OCI-LY1 (cell line): ENCODE measurements around the gene EEF1G.

Source experiments
- H2AFZ ChIP-seq: fragments of 200-600 bp; sonication (generic), shearing (Covaris generic); 2 replicates; pipeline ENCODE4 v1.6.0; 2014; ENCODE audit warnings: antibody characterized with exemption, mild to moderate bottlenecking, low read length
- H3F3A ChIP-seq: fragments of 200-600 bp; sonication (generic), shearing (Covaris generic); 2 replicates; pipeline ENCODE4 v1.6.0; 2014; ENCODE audit warnings: mild to moderate bottlenecking, antibody characterized with exemption, low read length, moderate library complexity; ENCODE audit not compliant: insufficient read depth
- H3K27ac ChIP-seq: fragments of 200-600 bp; sonication (generic); 2 replicates; pipeline ENCODE4 v1.5.1; 2014; ENCODE audit warnings: low read length, mixed run types, mild to moderate bottlenecking, low read depth; ENCODE audit not compliant: poor library complexity, severe bottlenecking
- H3K27me3 ChIP-seq: fragments of 200-600 bp; sonication (generic); 2 replicates; pipeline ENCODE4 v1.6.0; 2014; ENCODE audit warnings: antibody characterized with exemption, mild to moderate bottlenecking, low read length, moderate library complexity; ENCODE audit not compliant: insufficient read depth
- H3K36me3 ChIP-seq: fragments of 200-600 bp; sonication (generic); 2 replicates; pipeline ENCODE4 v1.6.1; 2014; ENCODE audit warnings: mild to moderate bottlenecking, antibody characterized with exemption, low read length, moderate library complexity, mixed read lengths; ENCODE audit not compliant: insufficient read depth
- H3K4me1 ChIP-seq: fragments of 200-600 bp; sonication (generic); 2 replicates; pipeline ENCODE4 v1.5.1; 2014; ENCODE audit warnings: mild to moderate bottlenecking, low read length, moderate library complexity; ENCODE audit not compliant: insufficient read depth, severe bottlenecking
- H3K4me2 ChIP-seq: fragments of 200-600 bp; sonication (generic), shearing (Covaris generic); 2 replicates; pipeline ENCODE4 v1.6.1; 2014; ENCODE audit warnings: low read length
- H3K4me3 ChIP-seq: fragments of 200-600 bp; sonication (generic); 2 replicates; pipeline ENCODE4 v1.5.1; 2014; ENCODE audit warnings: low read length, low read depth, mild to moderate bottlenecking, mixed read lengths; ENCODE audit not compliant: poor library complexity, severe bottlenecking
- H3K79me2 ChIP-seq: fragments of 200-600 bp; shearing (Covaris generic); 2 replicates; pipeline ENCODE4 v1.6.1; 2016; ENCODE audit warnings: mixed run types, low read length, mixed read lengths; ENCODE audit not compliant: insufficient read depth
- H3K9ac ChIP-seq: fragments of 200-600 bp; sonication (generic), shearing (Covaris generic); 2 replicates; pipeline ENCODE4 v1.6.1; 2014; ENCODE audit warnings: mild to moderate bottlenecking, low read length, mixed read lengths
- H3K9me2 ChIP-seq: fragments of 200-600 bp; sonication (generic), shearing (Covaris generic); 2 replicates; pipeline ENCODE4 v1.6.1; 2014; ENCODE audit warnings: low read depth, mild to moderate bottlenecking, low read length, mixed read lengths
- H3K9me3 ChIP-seq: fragments of 200-600 bp; shearing (Covaris generic); 2 replicates; pipeline ENCODE4 v1.6.1; 2014; ENCODE audit warnings: low read length, mixed read lengths
- H4K20me1 ChIP-seq: fragments of 200-600 bp; sonication (generic), shearing (Covaris generic); 2 replicates; pipeline ENCODE4 v1.6.0; 2016; ENCODE audit warnings: mild to moderate bottlenecking, low read length; ENCODE audit not compliant: insufficient read depth
- EZH2 ChIP-seq: fragments of 200-600 bp; sonication (generic), shearing (Covaris generic); IDR thresholded peaks from 2 replicates; pipeline ENCODE4 v1.8.0; 2017; ENCODE audit warnings: borderline replicate concordance, mixed run types, mild to moderate bottlenecking, antibody characterized with exemption, low read length, moderate library complexity, mixed read lengths
- TF ChIP-seq, protein P1 (sequence below): fragments of 200-600 bp; sonication (generic), shearing (Covaris generic); IDR thresholded peaks from 2 replicates; pipeline ENCODE4 v1.5.1; 2017; ENCODE audit warnings: mild to moderate bottlenecking, antibody characterized with exemption, low read length, moderate library complexity, mixed read lengths

The EEF1G gene

DNA sequence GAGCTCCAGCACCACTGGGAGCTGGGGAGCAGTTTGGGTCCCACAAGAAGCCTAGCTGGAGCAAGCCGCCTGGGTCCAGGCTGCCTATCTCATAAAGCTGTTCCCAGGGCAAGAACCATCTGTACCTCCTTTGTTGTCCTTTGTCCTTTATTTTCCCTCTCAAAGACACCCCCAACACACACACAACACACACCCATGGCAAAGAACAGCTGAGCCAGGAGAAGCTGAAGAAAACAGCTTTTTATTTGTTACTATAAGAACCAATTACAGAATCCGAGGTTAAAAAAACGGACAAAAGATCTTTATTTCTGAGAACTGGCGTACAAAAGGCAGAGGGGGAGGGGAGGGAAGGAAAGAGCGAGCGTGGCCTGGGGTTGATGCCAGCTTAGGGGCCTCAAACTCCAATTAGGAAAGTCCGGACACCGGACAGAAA, 19.3 kb upstream of the EEF1G start:
- Histone ChIP-seq H3K4me3 (no peak overlapping the region), H3K79me2 (peaks cover 14% of the 10 kb centered on the region), H2AFZ (no peak overlapping the region), H3K4me2 (peak overlapping the region; percentile 82; the same call in 1 of the 2 replicates), H3K27me3 (no peaks in the 10 kb centered on the region), H4K20me1 (no peaks in the 10 kb centered on the region), H3K9me3 (no peaks in the 10 kb centered on the region), H3K36me3 (peaks cover 69% of the 10 kb centered on the region), H3K4me1 (peaks cover 33% of the 10 kb centered on the region), H3K9ac (peak overlapping the region; percentile 83; the same call in 1 of the 2 replicates), H3F3A (no peaks in the 10 kb centered on the region), H3K9me2 (no peaks in the 10 kb centered on the region), H3K27ac (peak overlapping the region; percentile 82)
- TF ChIP-seq EZH2: no peak
- TF ChIP-seq, protein P1, sequence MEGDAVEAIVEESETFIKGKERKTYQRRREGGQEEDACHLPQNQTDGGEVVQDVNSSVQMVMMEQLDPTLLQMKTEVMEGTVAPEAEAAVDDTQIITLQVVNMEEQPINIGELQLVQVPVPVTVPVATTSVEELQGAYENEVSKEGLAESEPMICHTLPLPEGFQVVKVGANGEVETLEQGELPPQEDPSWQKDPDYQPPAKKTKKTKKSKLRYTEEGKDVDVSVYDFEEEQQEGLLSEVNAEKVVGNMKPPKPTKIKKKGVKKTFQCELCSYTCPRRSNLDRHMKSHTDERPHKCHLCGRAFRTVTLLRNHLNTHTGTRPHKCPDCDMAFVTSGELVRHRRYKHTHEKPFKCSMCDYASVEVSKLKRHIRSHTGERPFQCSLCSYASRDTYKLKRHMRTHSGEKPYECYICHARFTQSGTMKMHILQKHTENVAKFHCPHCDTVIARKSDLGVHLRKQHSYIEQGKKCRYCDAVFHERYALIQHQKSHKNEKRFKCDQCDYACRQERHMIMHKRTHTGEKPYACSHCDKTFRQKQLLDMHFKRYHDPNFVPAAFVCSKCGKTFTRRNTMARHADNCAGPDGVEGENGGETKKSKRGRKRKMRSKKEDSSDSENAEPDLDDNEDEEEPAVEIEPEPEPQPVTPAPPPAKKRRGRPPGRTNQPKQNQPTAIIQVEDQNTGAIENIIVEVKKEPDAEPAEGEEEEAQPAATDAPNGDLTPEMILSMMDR: no peak

GRCh38 chr11:62592146-62592815, 18.6 kb upstream of the EEF1G start:
- H3K27ac ChIP-seq: peak overlapping the region; percentile 82

DNA sequence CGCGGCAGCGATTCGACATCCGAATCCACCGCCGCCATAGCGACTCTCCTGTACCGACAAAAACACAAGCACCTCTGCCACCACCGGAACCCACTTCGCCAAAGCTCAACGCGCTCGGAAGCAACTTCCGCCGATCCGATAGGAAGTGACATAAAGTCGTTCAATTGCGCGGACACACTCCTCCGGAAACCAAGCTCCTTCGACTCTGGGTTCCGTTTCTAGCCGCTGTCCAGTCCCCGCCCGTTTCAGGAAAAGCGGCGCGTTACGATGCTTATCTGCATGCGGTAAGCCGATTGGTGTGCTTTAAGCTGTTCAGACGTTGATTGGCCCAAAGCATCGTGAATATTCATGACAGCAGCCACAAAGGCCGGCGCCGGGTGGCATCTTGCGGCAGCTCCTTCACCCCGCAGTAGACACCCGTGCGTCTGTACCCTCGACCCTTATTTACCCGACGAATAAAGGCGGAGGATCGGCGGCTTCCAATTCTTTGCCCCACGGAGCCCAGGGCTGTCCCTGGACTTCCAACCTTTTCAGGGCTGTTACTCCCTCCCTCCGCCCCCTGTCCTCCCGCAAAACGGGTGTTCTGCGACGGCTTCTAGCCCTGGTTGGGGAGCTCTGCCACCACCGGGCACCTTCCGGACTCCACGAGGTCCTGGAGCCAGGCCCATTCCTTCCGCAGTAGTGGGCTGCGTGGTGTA, 17.9 kb upstream of the EEF1G start, which contains the start of gene TUT1:
Gene TUT1 (minus strand): TSS at position 76 of the 698 bp plus-strand sequence. CDS start 38 bp downstream, at position 38.
- H3K27ac ChIP-seq: peak within 1 kb of the TSS; percentile 82
- no peaks in the 10 kb centered on the region for H3F3A ChIP-seq
- peak within 1 kb of the TSS; percentile 79 for H3K4me3 ChIP-seq
- no peak for TF ChIP-seq EZH2
- TF ChIP-seq, protein P1: no peak
- H2AFZ ChIP-seq: no peak within 1 kb of the TSS
- peak within 1 kb of the TSS; percentile 86 for H3K9ac ChIP-seq
- H3K9me3 ChIP-seq: no peaks in the 10 kb centered on the region
- H4K20me1 ChIP-seq: no peaks in the 10 kb centered on the region
- H3K27me3 ChIP-seq: no peaks in the 10 kb centered on the region
- peaks cover 14% of the 10 kb centered on the region for H3K79me2 ChIP-seq
- H3K36me3 ChIP-seq: peaks cover 65% of the 10 kb centered on the region
- peaks cover 33% of the 10 kb centered on the region for H3K4me1 ChIP-seq
- no peaks in the 10 kb centered on the region for H3K9me2 ChIP-seq
- peak within 1 kb of the TSS; percentile 82 for H3K4me2 ChIP-seq

More at GRCh38 chr11:62592146-62592815, 18.6 kb upstream of the EEF1G start:
- no peaks in the 10 kb centered on the region for H4K20me1 ChIP-seq
- no peaks in the 10 kb centered on the region for H3K9me2 ChIP-seq
- H2AFZ ChIP-seq: no peak overlapping the region
- peaks cover 14% of the 10 kb centered on the region for H3K79me2 ChIP-seq
- H3K4me2 ChIP-seq: peak overlapping the region; percentile 82
- no peaks in the 10 kb centered on the region for H3K9me3 ChIP-seq
- TF ChIP-seq, protein P1: no peak; the same call in 1 of the 2 replicates
- TF ChIP-seq EZH2: no peak
- H3K4me1 ChIP-seq: peaks cover 33% of the 10 kb centered on the region
- peak overlapping the region; percentile 65 for H3K4me3 ChIP-seq
- peak overlapping the region; percentile 83 for H3K9ac ChIP-seq
- H3F3A ChIP-seq: no peaks in the 10 kb centered on the region
- peaks cover 69% of the 10 kb centered on the region for H3K36me3 ChIP-seq
- H3K27me3 ChIP-seq: no peaks in the 10 kb centered on the region
